ENCODE data around the gene OR1D2. TPM values are rescaled to one million over a fixed set of nuclear protein-coding genes. Genes with fewer than 3 reads are reported as not detected.

Gene OR1D2, protein sequence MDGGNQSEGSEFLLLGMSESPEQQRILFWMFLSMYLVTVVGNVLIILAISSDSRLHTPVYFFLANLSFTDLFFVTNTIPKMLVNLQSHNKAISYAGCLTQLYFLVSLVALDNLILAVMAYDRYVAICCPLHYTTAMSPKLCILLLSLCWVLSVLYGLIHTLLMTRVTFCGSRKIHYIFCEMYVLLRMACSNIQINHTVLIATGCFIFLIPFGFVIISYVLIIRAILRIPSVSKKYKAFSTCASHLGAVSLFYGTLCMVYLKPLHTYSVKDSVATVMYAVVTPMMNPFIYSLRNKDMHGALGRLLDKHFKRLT
- total RNA-seq, result not detected in 2 replicates

DNA sequence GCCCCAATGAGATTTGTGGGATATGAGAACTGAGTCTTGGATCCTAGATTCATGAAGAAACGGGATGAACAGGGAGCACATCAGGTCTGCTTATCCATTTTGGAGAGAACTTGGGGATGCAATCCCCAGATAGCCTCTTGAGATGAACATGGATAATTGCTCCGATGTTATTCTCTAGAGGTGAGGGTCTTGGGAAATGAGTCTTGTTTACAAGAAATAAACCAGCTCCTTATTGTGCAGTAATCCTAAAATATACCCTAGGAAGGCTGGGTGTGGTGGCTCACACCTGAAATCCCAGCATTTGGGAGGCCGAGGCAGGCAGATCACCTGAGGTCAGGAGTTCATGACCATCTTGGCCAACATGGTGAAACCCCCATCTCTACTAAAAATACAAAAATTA is at the start of gene OR1D2:
TSS of gene OR1D2 (minus strand) at position 101 of the 400 bp plus-strand sequence. CDS start 11,426 bp downstream, outside the sequence.

DNA sequence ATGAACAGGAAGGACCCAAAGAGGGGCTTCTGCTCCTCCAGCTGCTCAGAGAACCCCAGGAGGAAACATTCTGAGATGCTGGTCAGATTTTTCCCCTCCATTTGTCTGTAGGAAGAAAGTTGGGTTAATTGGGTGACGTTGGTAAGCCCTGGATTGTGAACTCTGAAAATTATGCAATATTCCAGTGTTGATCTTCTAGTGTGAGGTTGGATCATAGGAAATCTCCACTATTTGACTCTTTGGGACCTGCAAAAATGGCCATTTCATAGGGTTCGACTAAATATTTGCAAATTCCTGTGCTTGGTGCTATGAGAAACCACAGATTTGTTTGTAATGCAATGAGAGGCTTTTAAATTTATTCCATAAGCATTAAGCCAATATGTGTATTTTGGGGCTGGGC is 23.2 kb upstream of the OR1D2 start, which contains the start of gene OR1G1:
TSS of gene OR1G1 (minus strand) at position 101 of the 400 bp plus-strand sequence. CDS start at position 101, 0 bp downstream.

DNA sequence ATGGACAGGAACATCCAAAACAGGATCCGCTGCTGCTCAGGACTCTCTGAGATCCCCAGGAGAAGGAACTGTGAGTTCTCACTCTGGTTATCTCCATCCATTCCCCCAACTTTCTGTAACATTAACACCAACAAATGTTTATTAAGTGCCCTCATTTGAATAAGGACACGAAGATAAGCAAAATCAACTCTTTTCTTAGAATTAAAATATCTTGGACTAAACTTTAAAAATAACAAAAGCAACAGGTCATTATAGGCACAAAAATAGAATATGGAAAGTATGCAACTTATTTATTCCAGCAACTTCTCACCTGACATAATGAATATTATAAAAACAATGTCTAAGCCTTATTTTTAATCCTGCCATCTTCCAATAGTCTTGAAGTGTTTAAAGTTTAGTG is 40.7 kb downstream of the OR1D2 start, which contains the start of gene OR1D5:
TSS of gene OR1D5 (minus strand) at position 101 of the 400 bp plus-strand sequence. CDS start at position 101, 0 bp downstream.

Other genes starting within 250 kb of the OR1D2 start
- gene OR1D5, start 40.8 kb downstream of the OR1D2 start, total RNA-seq, result not detected in 2 replicates
- gene OR1G1, start 23.1 kb upstream of the OR1D2 start, total RNA-seq, result not detected in 2 replicates
- not detected in 2 replicates for gene OR1A2, start 93.1 kb upstream of the OR1D2 start, total RNA-seq
- gene OR1A1, start 103.2 kb upstream of the OR1D2 start, total RNA-seq, result not detected in 2 replicates
- under 0.01 TPM in 1 of 2 replicates, not detected in the other for gene OR3A1, start 193.9 kb upstream of the OR1D2 start, total RNA-seq